Measurements from ENCODE around the gene KIAA1958. TPM values are rescaled to one million over a fixed set of nuclear protein-coding genes. Genes with fewer than 3 reads are reported as not detected.

KIAA1958 gene
- total RNA-seq, 6 experiments from 2014 or later, result 3.5 to 9.7 (median 4.5) TPM

DNA sequence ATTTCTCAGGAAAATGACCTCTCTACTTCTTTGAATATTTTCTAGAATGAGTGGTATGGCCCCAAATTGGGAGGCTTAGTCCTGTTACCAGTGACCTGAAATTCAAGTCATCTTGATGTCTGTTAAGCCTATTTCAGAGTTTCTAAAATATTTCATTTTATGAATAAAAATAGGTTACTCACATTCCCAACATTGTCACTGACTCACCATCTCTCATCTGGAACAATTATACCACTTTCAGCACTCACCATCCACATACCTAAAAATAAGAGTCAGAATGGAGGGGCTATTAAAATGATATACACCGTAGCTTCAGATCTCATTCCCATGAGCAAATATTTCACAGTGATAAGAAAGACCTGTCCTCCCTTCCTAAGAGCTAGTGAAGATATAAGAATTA is 71.8 kb downstream of the KIAA1958 start:
- H3K36me3 Mint-ChIP-seq (ENCODE audit: low read depth), result peaks cover 6% of the 10 kb centered on the region
- TF ChIP-seq, protein P1, sequence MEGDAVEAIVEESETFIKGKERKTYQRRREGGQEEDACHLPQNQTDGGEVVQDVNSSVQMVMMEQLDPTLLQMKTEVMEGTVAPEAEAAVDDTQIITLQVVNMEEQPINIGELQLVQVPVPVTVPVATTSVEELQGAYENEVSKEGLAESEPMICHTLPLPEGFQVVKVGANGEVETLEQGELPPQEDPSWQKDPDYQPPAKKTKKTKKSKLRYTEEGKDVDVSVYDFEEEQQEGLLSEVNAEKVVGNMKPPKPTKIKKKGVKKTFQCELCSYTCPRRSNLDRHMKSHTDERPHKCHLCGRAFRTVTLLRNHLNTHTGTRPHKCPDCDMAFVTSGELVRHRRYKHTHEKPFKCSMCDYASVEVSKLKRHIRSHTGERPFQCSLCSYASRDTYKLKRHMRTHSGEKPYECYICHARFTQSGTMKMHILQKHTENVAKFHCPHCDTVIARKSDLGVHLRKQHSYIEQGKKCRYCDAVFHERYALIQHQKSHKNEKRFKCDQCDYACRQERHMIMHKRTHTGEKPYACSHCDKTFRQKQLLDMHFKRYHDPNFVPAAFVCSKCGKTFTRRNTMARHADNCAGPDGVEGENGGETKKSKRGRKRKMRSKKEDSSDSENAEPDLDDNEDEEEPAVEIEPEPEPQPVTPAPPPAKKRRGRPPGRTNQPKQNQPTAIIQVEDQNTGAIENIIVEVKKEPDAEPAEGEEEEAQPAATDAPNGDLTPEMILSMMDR (IDR thresholded peaks at IDR 0.05), result no peak
- peaks cover 5% of the 10 kb centered on the region; the same call in 1 of the 2 replicates for H3K9me3 Mint-ChIP-seq
- no peaks in the 10 kb centered on the region; the same call in 1 of the 2 replicates for H3K27me3 Mint-ChIP-seq (ENCODE audit: insufficient read depth)
- peak overlapping the region; percentile 57 for H3K27ac Mint-ChIP-seq
- DNase-seq, result peak; percentile 79
- peaks cover 75% of the 10 kb centered on the region for H3K4me1 Mint-ChIP-seq (ENCODE audit: low read depth)
- peak overlapping the region; percentile 35; the same call in 1 of the 2 replicates for H3K4me3 Mint-ChIP-seq

DNA sequence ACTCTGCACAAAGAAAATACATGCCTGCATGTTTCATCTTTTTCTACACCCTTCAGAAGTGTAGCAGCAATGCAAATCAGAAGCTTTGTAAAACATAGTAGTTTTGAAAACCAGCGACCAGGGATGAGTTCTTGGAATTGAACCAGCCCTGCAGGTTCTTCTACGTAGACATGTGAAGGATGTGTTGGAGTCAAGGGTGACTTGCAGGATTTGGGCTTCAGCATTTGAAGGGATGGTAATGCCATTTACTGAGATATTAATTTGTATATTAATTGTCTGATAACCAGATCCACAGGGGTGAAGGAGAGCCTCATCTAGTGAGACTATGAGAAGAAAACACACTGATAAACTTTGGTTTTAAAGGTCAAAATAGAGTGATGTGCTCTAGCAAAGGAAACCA is 72.4 kb downstream of the KIAA1958 start:
- peaks cover 70% of the 10 kb centered on the region for H3K4me1 Mint-ChIP-seq (ENCODE audit: low read depth)
- no peaks in the 10 kb centered on the region; the same call in 1 of the 2 replicates for H3K27me3 Mint-ChIP-seq (ENCODE audit: insufficient read depth)
- H3K9me3 Mint-ChIP-seq, result peaks cover 5% of the 10 kb centered on the region; the same call in 1 of the 2 replicates
- DNase-seq, result no peak
- TF ChIP-seq, protein P1 (IDR thresholded peaks at IDR 0.05), result no peak
- H3K36me3 Mint-ChIP-seq (ENCODE audit: low read depth), result peaks cover 6% of the 10 kb centered on the region
- peak overlapping the region; percentile 66 for H3K27ac Mint-ChIP-seq
- H3K4me3 Mint-ChIP-seq, result peak overlapping the region; percentile 1; the same call in 1 of the 2 replicates

DNA sequence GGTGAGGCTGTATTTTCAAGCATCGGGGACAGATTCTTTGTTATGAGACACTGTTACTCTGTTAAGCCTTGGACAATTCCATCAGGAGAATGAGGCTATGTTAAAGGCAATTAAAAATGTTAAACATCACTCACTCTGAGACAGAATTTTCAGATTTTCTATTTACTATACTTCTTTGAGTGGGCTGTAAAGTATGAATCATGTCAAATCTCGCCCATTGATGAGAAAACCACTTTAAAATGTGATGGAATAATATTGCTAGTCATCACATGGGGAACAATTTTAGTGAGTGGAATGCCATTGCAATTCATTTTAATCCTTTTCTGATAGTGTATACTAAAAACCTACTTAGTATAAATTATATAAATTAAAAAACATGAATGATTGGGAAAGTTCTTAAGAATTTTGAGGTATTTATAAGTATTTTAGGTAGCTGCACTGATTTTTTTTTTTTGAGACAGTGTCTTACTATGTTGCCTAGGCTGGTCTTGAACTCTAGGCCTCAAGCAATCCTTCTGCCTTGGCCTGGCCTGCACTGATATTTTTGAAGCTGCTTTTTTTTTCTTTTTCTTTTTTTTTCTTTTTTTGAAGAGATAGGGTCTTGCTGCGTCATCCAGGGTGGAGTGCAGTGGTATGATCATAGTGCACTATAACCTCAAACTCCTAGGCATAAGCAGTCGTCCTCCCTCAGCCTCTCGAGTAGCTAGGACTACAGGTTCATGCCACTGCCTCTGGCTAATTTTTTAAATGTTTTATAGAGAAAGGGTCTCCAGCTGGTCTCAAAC is 73.2 kb downstream of the KIAA1958 start:
- DNase-seq, result no peak
- Mint-ChIP-seq H3K27me3 (ENCODE audit: insufficient read depth) (no peaks in the 10 kb centered on the region), H3K9me3 (peaks cover 5% of the 10 kb centered on the region; the same call in 1 of the 2 replicates), H3K4me3 (no peak overlapping the region), H3K27ac (peak overlapping the region; percentile 66), H3K36me3 (ENCODE audit: low read depth) (peaks cover 6% of the 10 kb centered on the region), H3K4me1 (ENCODE audit: low read depth) (peaks cover 62% of the 10 kb centered on the region)
- TF ChIP-seq, protein P1 (IDR thresholded peaks at IDR 0.05), result no peak

DNA sequence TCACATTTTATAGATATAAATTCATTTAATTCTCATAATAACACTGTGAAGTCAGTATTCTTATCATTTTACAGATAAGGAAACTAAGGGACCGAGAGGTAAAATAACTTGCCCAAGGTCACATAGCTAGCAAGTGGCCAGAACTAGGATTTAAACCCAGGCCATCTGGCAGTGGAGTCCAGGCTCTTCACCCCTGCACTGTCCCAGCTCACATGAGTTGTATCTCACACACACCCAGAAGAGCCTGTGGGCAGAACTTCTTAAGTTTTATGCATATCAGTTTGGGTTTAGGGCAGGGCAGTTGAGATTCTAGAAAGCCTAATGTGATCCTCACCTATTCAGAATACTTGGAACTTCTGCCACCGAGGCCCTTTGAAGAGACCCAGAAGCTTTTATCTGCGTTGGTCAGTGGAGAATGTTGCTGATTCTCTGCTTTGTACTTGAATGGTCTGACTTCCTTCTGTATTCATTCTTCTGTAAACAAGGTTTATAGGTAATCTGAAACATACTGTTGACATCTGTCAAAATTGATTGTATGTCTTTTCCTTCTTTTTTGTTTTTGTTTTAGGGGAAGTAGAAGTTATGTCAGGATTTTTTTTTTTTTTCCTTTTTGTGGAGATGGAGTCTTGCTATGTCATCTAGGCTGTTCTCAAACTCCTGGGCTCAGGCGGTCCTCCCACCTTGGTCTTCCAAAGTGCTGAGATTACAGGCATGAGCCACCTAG is 75.8 kb downstream of the KIAA1958 start:
- Mint-ChIP-seq H3K9me3 (no peaks in the 10 kb centered on the region), H3K4me3 (no peak overlapping the region), H3K27ac (no peak overlapping the region), H3K4me1 (ENCODE audit: low read depth) (peaks cover 41% of the 10 kb centered on the region), H3K36me3 (ENCODE audit: low read depth) (no peaks in the 10 kb centered on the region), H3K27me3 (ENCODE audit: insufficient read depth) (no peaks in the 10 kb centered on the region)
- TF ChIP-seq, protein P1 (IDR thresholded peaks at IDR 0.05), result no peak
- no peak for DNase-seq

DNA sequence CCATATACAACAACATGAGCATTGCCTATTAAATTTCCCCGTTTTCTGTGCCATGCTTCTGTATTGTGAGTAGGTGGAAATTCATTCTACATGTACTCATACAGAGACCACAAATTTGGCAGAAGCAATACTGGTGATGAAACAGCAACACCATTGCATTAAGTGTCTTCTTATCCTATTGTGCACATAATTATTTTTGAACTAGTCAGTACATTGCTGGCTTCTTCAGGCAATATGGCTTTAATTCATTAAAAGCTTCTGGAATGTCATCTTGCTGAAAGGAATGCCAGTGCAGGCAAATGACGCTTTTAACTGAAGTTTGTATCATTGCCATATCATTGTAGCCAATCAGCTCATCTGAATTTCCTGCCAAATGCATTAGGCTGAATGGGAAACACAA is 82.6 kb downstream of the KIAA1958 start:
- peak; percentile 96 for DNase-seq
- Mint-ChIP-seq H3K4me3 (peak overlapping the region; percentile 44), H3K4me1 (ENCODE audit: low read depth) (peaks cover 38% of the 10 kb centered on the region), H3K9me3 (no peaks in the 10 kb centered on the region), H3K27ac (peak overlapping the region; percentile 38), H3K36me3 (ENCODE audit: low read depth) (peaks cover 7% of the 10 kb centered on the region; the same call in 1 of the 2 replicates), H3K27me3 (ENCODE audit: insufficient read depth) (no peaks in the 10 kb centered on the region; the same call in 1 of the 2 replicates)
- TF ChIP-seq, protein P1 (IDR thresholded peaks at IDR 0.05), result no peak

All from HFFc6 (cell line).